IMR-90 (cell line): ENCODE data around the gene SAMD9.

Experiments used
- CTCF ChIP-seq: conservative IDR thresholded peaks from 2 replicates; pipeline ENCODE4 v1.5.1; 2012; ENCODE audit warnings: mild to moderate bottlenecking, low read depth, low read length, improper control_type of control experiment
- MAFK ChIP-seq: IDR thresholded peaks from 2 replicates; pipeline ENCODE4 v1.6.1; 2012; ENCODE audit warnings: low read depth, low read length, improper control_type of control experiment
- MXI1 ChIP-seq: IDR thresholded peaks from 2 replicates; pipeline ENCODE4 v1.6.1; 2012; ENCODE audit warnings: low read depth, mild to moderate bottlenecking, low read length, moderate library complexity, borderline replicate concordance
- NFE2L2 ChIP-seq: fragments of 150-350 bp; IDR thresholded peaks from 2 replicates; pipeline ENCODE4 v1.6.1; 2016; ENCODE audit warnings: low read depth, mild to moderate bottlenecking, low read length
- POLR2A ChIP-seq: IDR thresholded peaks from 2 replicates; pipeline ENCODE4 v1.6.1; 2012; ENCODE audit warnings: mild to moderate bottlenecking, low read depth, low read length
- RAD21 ChIP-seq: IDR thresholded peaks from 2 replicates; pipeline ENCODE4 v1.6.1; 2012; ENCODE audit warnings: low read length, improper control_type of control experiment
- TF ChIP-seq, protein P1 (sequence below): fragments of 150-350 bp; IDR thresholded peaks from 2 replicates; pipeline ENCODE4 v1.6.1; 2017; ENCODE audit warnings: mild to moderate bottlenecking, antibody characterized with exemption, low read length, low read depth

DNA sequence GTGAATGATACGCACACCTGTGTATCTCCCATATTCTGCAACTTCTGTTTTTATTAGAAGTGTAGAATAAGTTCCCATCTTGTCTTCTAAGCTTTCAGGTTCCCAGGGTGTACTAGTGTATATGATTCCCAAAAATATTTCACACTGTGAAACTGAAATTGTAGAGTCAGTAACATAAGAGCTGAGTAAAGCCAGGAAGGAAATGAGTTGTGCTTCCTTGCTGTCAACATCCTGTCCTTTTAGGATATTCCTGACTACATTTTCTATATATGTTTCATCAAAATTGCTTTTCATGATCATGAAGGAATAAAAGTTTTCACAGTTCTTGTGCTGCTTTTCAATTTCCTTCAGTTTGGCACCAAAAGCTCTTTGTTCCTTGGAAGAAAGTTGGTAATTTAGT lies 15.2 kb upstream of the SAMD9 start:
- no peak for TF ChIP-seq CTCF
- TF ChIP-seq, protein P1, sequence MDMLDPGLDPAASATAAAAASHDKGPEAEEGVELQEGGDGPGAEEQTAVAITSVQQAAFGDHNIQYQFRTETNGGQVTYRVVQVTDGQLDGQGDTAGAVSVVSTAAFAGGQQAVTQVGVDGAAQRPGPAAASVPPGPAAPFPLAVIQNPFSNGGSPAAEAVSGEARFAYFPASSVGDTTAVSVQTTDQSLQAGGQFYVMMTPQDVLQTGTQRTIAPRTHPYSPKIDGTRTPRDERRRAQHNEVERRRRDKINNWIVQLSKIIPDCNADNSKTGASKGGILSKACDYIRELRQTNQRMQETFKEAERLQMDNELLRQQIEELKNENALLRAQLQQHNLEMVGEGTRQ = no peak
- no peak for TF ChIP-seq NFE2L2
- TF ChIP-seq RAD21 = no peak
- no peak for TF ChIP-seq POLR2A
- TF ChIP-seq MAFK = no peak
- no peak for TF ChIP-seq MXI1
